Testis (tissue), 2 donors: ENCODE data around the gene CAMK2N1.

Experiments
- CTCF ChIP-seq, 3 experiments: fragments of 450-650 bp in 2 of 3; fragments of 200-600 bp in 1 of 3; sonication (generic) in 1 of 3; IDR thresholded peaks; one replicate each; pipeline ENCODE4 v1.5.1; 2016 to 2019; ENCODE audit warnings: antibody characterized with exemption in 3 of 3, mild to moderate bottlenecking in 2 of 3, moderate library complexity in 1 of 3
- POLR2A ChIP-seq: fragments of 450-650 bp; IDR thresholded peaks from one replicate; pipeline ENCODE4 v1.6.1; 2017; ENCODE audit warnings: antibody characterized with exemption, mild to moderate bottlenecking, moderate library complexity

GRCh38 chr1:20494609-20495311 lies 8.8 kb upstream of the CAMK2N1 start:
- TF ChIP-seq CTCF (IDR thresholded peaks at IDR 0.05) (no peak), POLR2A (no peak)
